Central memory CD8-positive, alpha-beta T cell (primary cell): Measurements from ENCODE around the gene APCDD1L.

Experiments
- ATAC-seq: fragments of 150-1000 bp; cut with Tn5 transposase; replicated peaks from 2 replicates; pipeline ENCODE4 v1.10.0; 2022; ENCODE audit warnings: mild to moderate bottlenecking, moderate FRiP score, moderate number of reproducible peaks; ENCODE audit not compliant: poor library complexity, severe bottlenecking; ENCODE audit errors: extremely low read depth
- DNase-seq, 2 donors: peaks; one replicate each; pipeline ENCODE4 v3.0.0; 2021; ENCODE audit warnings: low spot score in 2 of 2
- H3K27ac Mint-ChIP-seq: one replicate; pipeline ENCODE4 v1.8.0; 2022; ENCODE audit warnings: low read depth, mild to moderate bottlenecking, moderate library complexity, mixed read lengths
- H3K27me3 Mint-ChIP-seq: one replicate; pipeline ENCODE4 v1.8.0; 2022; ENCODE audit warnings: mixed read lengths
- H3K36me3 Mint-ChIP-seq: one replicate; pipeline ENCODE4 v1.8.0; 2022; ENCODE audit warnings: mild to moderate bottlenecking, moderate library complexity, mixed read lengths; ENCODE audit not compliant: insufficient read depth
- H3K4me1 Mint-ChIP-seq: one replicate; pipeline ENCODE4 v1.8.0; 2022; ENCODE audit warnings: mixed read lengths
- H3K4me3 Mint-ChIP-seq: one replicate; pipeline ENCODE4 v1.8.0; 2022; ENCODE audit warnings: mild to moderate bottlenecking, moderate library complexity, mixed read lengths
- H3K9me3 Mint-ChIP-seq: one replicate; pipeline ENCODE4 v1.8.0; 2022; ENCODE audit warnings: mixed read lengths

The APCDD1L gene

DNA sequence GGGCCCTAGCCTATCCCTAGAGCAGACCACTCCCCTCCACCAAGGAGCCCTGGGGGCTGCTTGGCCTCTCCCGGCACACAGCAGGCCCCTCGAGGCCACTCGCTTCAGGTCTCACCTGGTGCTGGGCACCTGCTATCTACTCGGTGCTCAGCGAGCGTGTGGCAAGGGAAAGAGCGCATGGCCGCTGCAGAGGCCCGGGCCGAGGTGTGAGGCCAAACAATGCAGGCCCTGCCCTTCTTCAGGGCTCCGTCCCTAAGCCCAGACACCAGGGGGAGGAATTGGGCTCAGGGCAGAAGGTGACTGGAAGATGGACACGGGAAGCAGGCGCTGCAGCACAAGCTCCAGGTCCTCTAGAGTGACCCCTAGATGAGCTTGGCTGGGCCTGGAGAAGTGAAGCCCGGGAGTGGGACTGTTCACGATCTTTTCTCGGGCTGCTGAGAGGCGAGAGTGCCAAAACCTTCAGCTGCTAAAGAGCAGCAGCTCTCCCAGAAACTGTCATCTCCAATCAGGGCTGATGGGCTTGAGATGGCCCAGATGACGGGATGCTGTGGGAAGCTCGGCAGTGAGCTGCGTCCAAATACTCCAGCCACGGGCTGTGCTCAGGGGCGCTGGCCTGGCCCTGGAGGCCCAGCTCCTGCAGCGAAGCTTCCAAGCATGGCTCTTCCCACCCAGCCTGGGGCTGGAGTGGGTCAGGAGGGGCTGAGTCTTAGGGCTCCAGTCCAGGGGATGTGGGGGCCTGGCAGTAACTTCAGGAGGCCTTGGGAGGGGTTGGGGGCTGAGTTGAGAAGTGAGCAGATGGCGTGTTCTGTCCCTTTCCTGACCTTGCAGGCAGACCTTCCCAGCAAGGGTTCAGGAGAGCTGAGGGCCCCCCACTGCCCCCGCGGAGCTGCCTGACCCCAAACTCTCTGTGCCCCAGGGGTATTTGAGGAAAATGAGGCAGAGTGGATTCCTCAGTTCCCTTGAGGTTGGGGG, 43.7 kb downstream of the APCDD1L start:
- no peak overlapping the region for H3K4me3 Mint-ChIP-seq
- H3K27me3 Mint-ChIP-seq = no peaks in the 10 kb centered on the region
- no peak overlapping the region for H3K27ac Mint-ChIP-seq
- DNase-seq (no peak), ATAC-seq (no peak)
- H3K9me3 Mint-ChIP-seq = no peaks in the 10 kb centered on the region
- no peaks in the 10 kb centered on the region for H3K36me3 Mint-ChIP-seq
- no peaks in the 10 kb centered on the region for H3K4me1 Mint-ChIP-seq

DNA sequence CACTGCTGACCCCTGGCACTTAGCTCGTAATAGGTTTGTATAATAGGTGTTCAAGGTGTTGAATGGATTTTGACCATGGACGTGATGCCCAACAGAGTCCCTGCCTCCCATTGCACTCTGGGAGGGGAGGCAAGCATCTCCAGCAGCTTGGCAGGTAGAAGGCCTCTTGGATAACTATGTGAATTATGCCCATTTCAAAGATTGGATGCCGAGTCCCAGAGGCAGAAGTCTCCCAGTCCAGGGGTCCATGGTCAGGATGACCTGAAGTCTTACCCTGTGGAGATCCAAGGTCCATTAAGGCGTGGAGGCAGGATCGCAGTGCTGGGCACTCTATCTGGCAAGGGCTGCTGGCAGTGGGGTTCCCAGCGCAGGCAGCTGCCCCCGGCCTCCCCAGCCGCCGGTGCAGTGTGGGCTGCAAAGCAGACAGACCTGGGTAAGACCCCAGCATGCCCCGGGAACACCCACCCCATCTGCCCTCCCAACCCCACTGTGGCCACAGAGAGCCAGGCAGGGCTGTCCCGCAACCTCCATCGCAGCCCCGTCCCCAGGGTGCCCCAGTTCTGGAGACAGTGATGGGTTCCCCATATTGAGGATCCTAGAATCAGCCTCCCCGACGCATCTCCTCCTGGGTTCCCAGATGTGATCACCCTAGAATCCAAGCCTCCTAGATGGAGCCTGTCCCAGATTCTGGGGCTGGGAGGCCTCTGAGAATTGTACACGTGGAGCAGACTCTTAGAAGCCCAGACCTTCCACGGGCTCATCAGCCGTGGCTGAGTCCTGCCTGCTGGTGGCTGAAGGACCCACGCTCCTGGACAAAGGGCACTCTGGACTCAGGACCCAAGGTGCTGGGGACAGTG, 44.6 kb downstream of the APCDD1L start:
- no peaks in the 10 kb centered on the region for H3K27me3 Mint-ChIP-seq
- no peaks in the 10 kb centered on the region for H3K9me3 Mint-ChIP-seq
- H3K4me3 Mint-ChIP-seq = no peak overlapping the region
- DNase-seq (no peak), ATAC-seq (no peak)
- no peaks in the 10 kb centered on the region for H3K4me1 Mint-ChIP-seq
- no peaks in the 10 kb centered on the region for H3K36me3 Mint-ChIP-seq
- H3K27ac Mint-ChIP-seq = no peak overlapping the region

DNA sequence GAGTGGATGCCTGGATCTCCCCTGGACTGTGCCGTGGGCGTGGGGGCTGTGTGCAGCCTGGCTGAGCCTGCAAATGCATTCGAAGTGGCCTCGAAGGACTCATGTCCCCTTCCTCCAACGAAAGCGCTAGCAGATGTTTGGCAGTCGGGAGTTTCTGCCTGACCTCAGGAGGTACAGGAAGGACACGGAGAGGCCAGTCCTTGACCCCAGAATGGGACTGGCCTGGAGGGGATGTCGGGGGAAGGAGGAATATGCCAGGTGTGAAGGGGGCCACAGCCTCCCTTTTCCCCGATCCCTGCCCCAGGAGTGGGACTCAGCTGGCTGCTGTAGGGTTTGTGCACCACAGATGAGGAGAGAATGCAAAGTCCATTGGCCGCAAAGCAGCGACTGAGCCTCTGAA, 45.6 kb downstream of the APCDD1L start:
- Mint-ChIP-seq H3K27ac (no peak overlapping the region), H3K36me3 (no peaks in the 10 kb centered on the region), H3K4me1 (no peaks in the 10 kb centered on the region), H3K27me3 (no peaks in the 10 kb centered on the region), H3K9me3 (no peaks in the 10 kb centered on the region), H3K4me3 (no peak overlapping the region)
- no peak for DNase-seq
- ATAC-seq = no peak

DNA sequence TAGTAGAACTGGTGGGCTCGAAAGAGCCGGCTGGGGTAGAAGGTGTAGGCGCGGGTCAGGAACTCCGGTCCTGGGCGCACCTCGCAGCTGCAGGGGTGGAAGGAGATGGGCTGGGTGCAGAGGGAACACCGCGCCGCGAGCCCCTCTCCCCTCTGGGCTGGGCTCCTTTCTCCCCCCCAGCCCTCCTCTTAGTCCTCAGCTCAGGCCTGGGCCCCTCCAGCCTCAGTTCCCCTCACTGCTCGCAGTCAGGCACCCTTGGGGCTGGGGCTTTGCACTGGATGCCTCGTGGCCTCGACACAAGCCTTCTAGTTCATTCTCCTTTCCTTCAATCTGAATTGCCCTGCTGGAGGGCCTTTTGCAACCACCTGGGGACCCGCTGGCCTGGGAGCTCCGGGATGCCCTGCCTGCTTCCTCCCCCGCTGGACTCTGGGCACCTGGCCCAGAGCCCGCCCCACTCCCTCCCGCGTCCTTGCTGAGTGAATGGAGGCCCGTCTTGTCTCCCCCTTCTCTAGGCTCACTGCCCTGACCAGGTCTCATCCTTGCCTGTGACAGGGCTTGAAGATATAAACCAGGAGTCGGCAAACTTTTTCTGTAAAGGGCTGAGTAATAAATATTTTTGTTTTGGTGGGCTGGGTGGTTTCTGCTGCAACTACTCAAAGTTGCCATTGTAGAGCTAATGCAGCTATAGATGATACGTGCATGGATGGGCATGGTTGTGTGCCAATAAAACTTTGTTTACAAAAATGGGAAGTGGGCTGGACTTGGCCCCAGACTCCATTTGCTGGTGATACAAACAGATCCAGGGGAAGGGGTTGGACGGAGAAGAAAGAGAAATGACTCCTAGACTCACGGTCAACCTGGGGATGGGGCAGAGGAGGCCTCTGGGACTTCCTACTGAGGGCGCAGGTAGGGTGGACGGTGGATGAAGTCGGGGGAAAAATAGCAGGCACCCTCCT, 47.3 kb downstream of the APCDD1L start:
- no peak overlapping the region for H3K4me3 Mint-ChIP-seq
- H3K36me3 Mint-ChIP-seq = no peaks in the 10 kb centered on the region
- DNase-seq (no peak), ATAC-seq (no peak)
- no peaks in the 10 kb centered on the region for H3K27me3 Mint-ChIP-seq
- no peaks in the 10 kb centered on the region for H3K9me3 Mint-ChIP-seq
- H3K27ac Mint-ChIP-seq = no peak overlapping the region
- no peaks in the 10 kb centered on the region for H3K4me1 Mint-ChIP-seq

DNA sequence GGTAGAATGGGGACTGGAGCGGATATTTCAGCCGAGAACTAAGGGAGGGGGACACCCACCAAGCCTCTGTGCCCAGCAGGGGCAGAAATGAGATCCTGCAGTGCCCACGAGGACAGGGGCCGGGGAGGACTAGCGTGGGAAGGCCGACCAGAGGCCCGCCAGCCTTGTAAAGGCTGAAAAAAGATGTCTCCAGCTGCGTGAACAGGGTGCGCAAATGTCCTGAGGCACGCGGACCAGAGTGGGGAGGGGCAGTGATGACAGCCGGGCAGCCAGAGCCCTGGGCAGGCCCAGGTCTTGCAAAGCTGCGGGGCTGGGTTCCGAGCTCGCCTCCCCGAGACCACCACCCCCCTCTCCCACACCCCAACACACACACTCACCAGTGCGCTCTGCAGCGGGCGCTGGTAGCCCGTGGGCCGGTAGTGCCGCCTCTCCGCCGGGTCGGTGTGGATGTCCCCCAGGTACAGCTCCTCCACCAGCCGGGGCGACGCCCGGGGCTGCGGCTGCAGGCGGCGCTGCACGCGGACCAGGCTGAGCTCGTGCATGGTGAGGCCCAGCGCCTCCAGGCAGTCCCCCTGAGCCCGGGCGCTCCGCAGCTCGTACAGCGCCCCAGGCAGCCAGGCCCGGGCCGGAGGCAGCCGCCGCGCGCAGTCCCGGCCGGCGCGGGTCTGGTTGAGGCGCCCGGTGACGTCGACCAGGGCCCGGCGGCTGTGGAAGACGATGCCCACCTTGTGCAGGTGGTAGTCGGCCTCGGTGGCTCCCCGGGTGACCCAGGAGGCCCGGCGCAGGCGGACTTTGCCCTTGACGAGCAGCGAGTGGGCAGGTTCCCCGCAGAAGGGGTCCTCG, 48.2 kb downstream of the APCDD1L start:
- Mint-ChIP-seq H3K27me3 (no peaks in the 10 kb centered on the region), H3K36me3 (no peaks in the 10 kb centered on the region), H3K4me1 (no peaks in the 10 kb centered on the region), H3K27ac (no peak overlapping the region), H3K4me3 (no peak overlapping the region), H3K9me3 (no peaks in the 10 kb centered on the region)
- DNase-seq = no peak
- no peak for ATAC-seq

DNA sequence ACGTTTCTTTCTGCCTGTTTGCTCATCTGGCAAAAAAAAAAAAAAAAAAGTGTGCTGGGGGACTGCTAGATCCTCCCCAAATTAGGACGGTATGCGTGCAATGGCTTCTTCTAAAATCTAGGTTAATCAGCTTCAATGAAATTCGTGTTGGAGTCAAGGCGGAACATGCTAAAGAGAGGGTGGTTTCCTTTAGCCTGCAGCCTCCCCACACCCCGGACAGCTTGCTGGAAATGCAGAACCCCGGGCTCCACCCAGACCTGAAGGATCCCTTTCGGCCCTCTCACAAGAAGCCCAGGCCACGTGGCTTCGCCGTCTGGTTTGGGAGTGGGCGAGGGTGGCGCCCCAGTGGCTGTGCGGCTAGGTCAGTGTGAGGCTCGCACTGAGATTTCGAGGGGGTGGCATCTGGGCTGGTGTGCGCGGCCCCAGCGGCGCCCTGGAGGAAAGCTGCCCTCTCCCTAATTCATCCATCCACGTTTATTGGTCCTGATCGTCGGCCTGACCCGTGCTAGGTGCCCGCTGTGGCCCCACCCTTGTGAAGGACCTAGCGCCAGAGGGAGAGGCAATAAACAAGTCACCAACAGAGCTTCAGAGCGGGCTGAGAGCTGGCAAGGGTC, 49.0 kb downstream of the APCDD1L start:
- Mint-ChIP-seq H3K4me3 (no peak overlapping the region), H3K27me3 (no peaks in the 10 kb centered on the region), H3K4me1 (no peaks in the 10 kb centered on the region), H3K27ac (no peak overlapping the region), H3K9me3 (no peaks in the 10 kb centered on the region), H3K36me3 (no peaks in the 10 kb centered on the region)
- DNase-seq (no peak), ATAC-seq (no peak)

DNA sequence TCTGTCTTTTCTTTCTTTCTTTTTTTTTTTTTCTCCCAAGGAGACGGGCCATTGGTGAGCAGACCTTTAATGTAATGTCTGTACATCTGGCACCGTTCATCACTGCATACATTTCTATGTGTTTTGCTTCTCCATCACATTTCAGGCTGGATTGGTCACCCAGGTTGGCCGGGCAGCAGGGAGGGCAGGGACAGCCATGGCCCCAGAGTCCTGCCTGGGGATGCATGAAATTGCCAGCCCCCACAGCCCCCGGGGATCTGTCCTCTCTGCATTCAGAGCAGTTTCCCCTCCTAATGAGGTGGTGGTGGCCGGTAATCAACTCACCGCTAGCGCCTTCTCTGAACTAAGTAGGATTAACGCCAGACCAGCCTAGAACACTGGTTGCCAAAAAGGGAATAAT, 50.4 kb downstream of the APCDD1L start:
- no peak for DNase-seq
- ATAC-seq = no peak
- H3K4me3 Mint-ChIP-seq = no peak overlapping the region
- H3K36me3 Mint-ChIP-seq = no peaks in the 10 kb centered on the region
- no peaks in the 10 kb centered on the region for H3K4me1 Mint-ChIP-seq
- H3K27me3 Mint-ChIP-seq = no peaks in the 10 kb centered on the region
- no peaks in the 10 kb centered on the region for H3K9me3 Mint-ChIP-seq
- H3K27ac Mint-ChIP-seq = no peak overlapping the region

DNA sequence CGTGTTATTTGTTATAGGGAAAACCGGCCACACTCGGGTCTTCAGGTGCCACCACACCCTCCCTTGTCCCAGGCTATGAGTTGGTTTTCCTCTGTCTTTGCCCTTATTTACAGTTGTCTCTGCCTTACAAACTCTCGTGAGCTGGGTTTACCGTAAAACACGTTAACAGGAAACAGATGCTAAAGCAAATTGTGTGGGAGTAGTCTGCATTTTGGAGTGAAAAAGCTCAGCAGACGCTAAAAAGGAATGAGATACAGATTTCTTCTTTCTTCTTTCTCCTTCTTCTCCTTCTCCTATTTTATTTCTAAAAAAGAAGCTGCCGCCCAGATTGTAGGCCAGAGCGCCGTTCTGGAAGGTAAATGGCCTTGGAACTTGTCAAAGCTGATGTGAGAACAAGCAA, 51.9 kb downstream of the APCDD1L start:
- Mint-ChIP-seq H3K4me3 (no peak overlapping the region), H3K36me3 (no peaks in the 10 kb centered on the region), H3K4me1 (peaks cover 4% of the 10 kb centered on the region), H3K9me3 (no peaks in the 10 kb centered on the region), H3K27ac (no peak overlapping the region), H3K27me3 (no peaks in the 10 kb centered on the region)
- DNase-seq = no peak
- no peak for ATAC-seq

DNA sequence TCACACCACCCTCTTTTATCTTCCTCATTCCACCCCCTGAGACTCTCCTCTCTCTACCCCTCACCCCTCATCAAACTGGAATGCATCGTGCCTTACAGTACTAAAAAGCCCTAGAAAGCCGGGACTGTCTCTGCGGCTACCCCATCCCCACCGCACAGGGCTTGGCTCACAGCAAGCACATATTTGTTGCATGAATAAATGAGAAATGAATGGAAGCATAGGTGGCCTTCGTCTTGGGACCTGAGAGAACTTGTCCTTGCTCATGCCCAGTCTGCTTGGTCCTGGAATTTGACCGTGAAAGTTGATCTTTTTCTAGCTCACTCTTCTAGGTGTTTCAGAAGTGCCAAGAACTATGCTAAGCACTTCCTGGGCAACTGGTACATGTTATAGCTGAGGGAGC, 53.3 kb downstream of the APCDD1L start:
- ATAC-seq = no peak
- Mint-ChIP-seq H3K36me3 (no peaks in the 10 kb centered on the region), H3K4me3 (no peak overlapping the region)

DNA sequence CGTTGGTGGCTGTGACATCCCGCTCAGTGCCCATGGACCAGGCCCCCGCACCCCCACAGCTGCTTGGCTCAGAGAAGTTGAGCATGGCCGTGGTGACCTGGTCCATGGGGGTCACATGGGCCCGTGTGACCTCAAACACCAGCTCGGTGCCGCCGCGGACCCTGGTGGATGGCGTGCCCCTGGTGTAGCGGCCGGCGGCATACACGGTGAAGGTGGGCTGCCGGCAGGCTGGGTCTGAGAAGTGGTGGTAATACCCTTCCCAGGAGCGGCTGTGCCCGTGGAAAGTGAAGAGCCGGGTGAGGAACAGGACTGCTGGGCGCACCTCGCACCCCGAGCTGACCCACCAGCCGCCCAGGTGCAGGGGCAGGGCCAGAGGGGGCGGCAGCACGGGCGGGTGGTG, 54.1 kb downstream of the APCDD1L start:
- no peak for DNase-seq
- Mint-ChIP-seq H3K4me1 (peaks cover 4% of the 10 kb centered on the region), H3K4me3 (no peak overlapping the region), H3K36me3 (no peaks in the 10 kb centered on the region), H3K27ac (no peak overlapping the region), H3K9me3 (no peaks in the 10 kb centered on the region), H3K27me3 (no peaks in the 10 kb centered on the region)
- ATAC-seq = no peak

More for the DNA sequence above, 53.3 kb downstream of the APCDD1L start:
- no peak for DNase-seq
- no peaks in the 10 kb centered on the region for H3K9me3 Mint-ChIP-seq
- no peaks in the 10 kb centered on the region for H3K27me3 Mint-ChIP-seq
- peak overlapping the region; percentile 41 for H3K27ac Mint-ChIP-seq
- peaks cover 4% of the 10 kb centered on the region for H3K4me1 Mint-ChIP-seq

DNA sequence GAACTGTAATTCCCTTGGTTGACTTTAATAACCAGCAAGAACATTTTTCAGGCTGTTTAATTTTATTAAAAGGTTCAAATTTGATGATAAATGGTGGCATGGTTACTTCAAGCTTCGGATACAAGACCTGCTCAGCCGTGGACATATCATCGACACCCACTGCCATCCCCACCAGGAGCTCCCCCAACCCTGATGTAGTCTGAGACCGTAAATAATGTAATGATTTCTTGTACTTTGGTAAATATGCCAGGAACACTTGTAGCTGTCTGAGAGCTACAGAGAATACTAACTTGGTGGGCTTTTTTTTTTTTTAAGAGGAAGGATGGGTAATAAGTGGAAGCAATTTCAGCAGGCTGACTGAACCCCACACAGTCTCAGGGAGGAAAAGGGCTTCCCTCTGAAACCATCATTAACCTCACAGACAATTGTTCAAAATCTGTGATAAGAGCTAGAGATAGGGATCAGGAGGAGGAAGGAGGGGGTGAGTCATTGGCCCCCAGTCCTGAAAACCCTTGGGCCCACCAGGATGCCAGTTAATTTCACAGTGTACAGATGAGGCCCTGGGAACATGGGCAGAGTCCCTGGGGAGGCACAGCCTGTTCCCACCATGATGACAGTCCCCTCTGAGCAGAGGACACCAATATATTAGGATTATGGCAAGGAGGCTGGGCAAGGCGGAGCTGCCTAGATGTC, 56.0 kb downstream of the APCDD1L start:
- H3K9me3 Mint-ChIP-seq = peaks cover 4% of the 10 kb centered on the region
- no peaks in the 10 kb centered on the region for H3K36me3 Mint-ChIP-seq
- no peak overlapping the region for H3K4me3 Mint-ChIP-seq
- H3K27me3 Mint-ChIP-seq = no peaks in the 10 kb centered on the region
- no peak for DNase-seq
- peaks cover 4% of the 10 kb centered on the region for H3K4me1 Mint-ChIP-seq
- H3K27ac Mint-ChIP-seq = no peak overlapping the region
- ATAC-seq = no peak
